SK-N-SH (cell line): ENCODE measurements around the gene YKT6. TPM values are rescaled to one million over a fixed set of nuclear protein-coding genes. Genes with fewer than 3 reads are reported as not detected.

Source experiments
- CTCF ChIA-PET: fragments of 300-600, 350-600 bp; formaldehyde crosslinking; extraction: SDS; loops from one replicate; lab custom pipeline; 2021; lab: Yijun Ruan, JAX
- POLR2A ChIA-PET: fragments of 350-600 bp; sonication (Branson Sonifier 250); formaldehyde crosslinking; extraction: SDS; loops from one replicate; lab custom pipeline; 2020; ENCODE audit warnings: antibody characterized with exemption, inconsistent platforms; lab: Yijun Ruan, JAX
- DNase-seq: peaks from one replicate; pipeline ENCODE4 v3.0.0; 2012
- H2AFZ ChIP-seq: fragments of 200-600 bp; sonication (generic); 2 replicates; pipeline ENCODE4 v1.8.1; 2016; ENCODE audit warnings: antibody characterized with exemption, mild to moderate bottlenecking, low read depth
- H3F3A ChIP-seq: fragments of 200-600 bp; sonication (generic); replicated peaks from 2 replicates; pipeline ENCODE3; 2016; ENCODE audit warnings: antibody characterized with exemption, mild to moderate bottlenecking; ENCODE audit not compliant: insufficient read depth
- H3K27ac ChIP-seq, 2 experiments: fragments of 200-500 bp in 1 of 2; fragments of 200-600 bp in 1 of 2; sonication (Bioruptor generic) in 1 of 2; sonication (generic), shearing (Covaris generic) in 1 of 2; 2 replicates each; pipeline versions ENCODE4 v1.5.1 to v1.6.1; 2014 to 2016; ENCODE audit warnings: low read depth in 2 of 2, inconsistent platforms in 1 of 2, low read length in 1 of 2, mild to moderate bottlenecking in 1 of 2, mixed read lengths in 1 of 2
- H3K27me3 ChIP-seq: fragments of 200-600 bp; sonication (generic), shearing (Covaris generic); 2 replicates; pipeline ENCODE4 v1.6.1; 2016; ENCODE audit warnings: mixed run types; ENCODE audit not compliant: insufficient read depth
- H3K36me3 ChIP-seq, 2 experiments: fragments of 200-500 bp in 1 of 2; fragments of 200-600 bp in 1 of 2; sonication (Bioruptor generic) in 1 of 2; sonication (generic) in 1 of 2; replicated peaks in 1 of 2; 2 replicates each; pipeline versions ENCODE3 to v1.5.1; 2014 to 2016; ENCODE audit warnings: low read length in 1 of 2, mild to moderate bottlenecking in 1 of 2; ENCODE audit not compliant: insufficient read depth in 2 of 2, control insufficient read depth in 1 of 2
- H3K4me1 ChIP-seq, 2 experiments: fragments of 200-500 bp in 1 of 2; fragments of 200-600 bp in 1 of 2; sonication (Bioruptor generic) in 1 of 2; sonication (generic), shearing (Covaris generic) in 1 of 2; 2 replicates each; pipeline versions ENCODE4 v1.5.1 to v1.6.1; 2014 to 2016; ENCODE audit warnings: low read depth in 1 of 2, low read length in 1 of 2, mixed run types in 1 of 2; ENCODE audit not compliant: insufficient read depth in 2 of 2, control insufficient read depth in 1 of 2
- H3K4me2 ChIP-seq: fragments of 200-600 bp; sonication (generic), shearing (Covaris generic); 2 replicates; pipeline ENCODE4 v1.6.1; 2017; ENCODE audit warnings: mixed run types
- H3K4me3 ChIP-seq, 2 experiments: fragments of 200-500 bp in 1 of 2; fragments of 200-600 bp in 1 of 2; sonication (Bioruptor generic) in 1 of 2; sonication (generic), shearing (Covaris generic) in 1 of 2; 2 replicates each; pipeline versions ENCODE4 v1.5.1 to v1.8.1; 2014 to 2016; ENCODE audit warnings: low read depth in 2 of 2, inconsistent platforms in 1 of 2, low read length in 1 of 2, mild to moderate bottlenecking in 1 of 2, mixed read lengths in 1 of 2, moderate library complexity in 1 of 2
- H3K79me2 ChIP-seq: fragments of 200-600 bp; sonication (generic); 2 replicates; pipeline ENCODE4 v1.8.1; 2017; ENCODE audit warnings: mild to moderate bottlenecking; ENCODE audit not compliant: insufficient read depth
- H3K9ac ChIP-seq: fragments of 200-600 bp; sonication (generic); 2 replicates; pipeline ENCODE4 v1.6.1; 2017; ENCODE audit warnings: mixed run types
- H3K9me2 ChIP-seq: fragments of 200-600 bp; sonication (generic); 2 replicates; pipeline ENCODE4 v1.6.1; 2017; ENCODE audit warnings: mixed run types
- H3K9me3 ChIP-seq: fragments of 200-600 bp; sonication (generic); 2 replicates; pipeline ENCODE4 v1.6.1; 2017; ENCODE audit warnings: mixed run types, mild to moderate bottlenecking, moderate library complexity
- H4K20me1 ChIP-seq: fragments of 200-600 bp; sonication (generic); 2 replicates; pipeline ENCODE4 v1.6.1; 2017; ENCODE audit warnings: mild to moderate bottlenecking, mixed run types; ENCODE audit not compliant: insufficient read depth
- ELF1 ChIP-seq: IDR thresholded peaks from 2 replicates; pipeline ENCODE4 v1.4.0; 2012
- EP300 ChIP-seq, 2 experiments: IDR thresholded peaks; 2 replicates each; pipeline versions ENCODE4 v1.4.0 to v1.6.1; 2012; ENCODE audit warnings: borderline replicate concordance in 1 of 2, low read depth in 1 of 2, low read length in 1 of 2
- FOXJ3 ChIP-seq: sonication (generic); formaldehyde crosslinking; IDR thresholded peaks from 2 replicates; pipeline ENCODE4 v1.5.1; 2020; ENCODE audit warnings: mild to moderate bottlenecking, missing genetic modification reagents
- FOXM1 ChIP-seq: IDR thresholded peaks from 2 replicates; pipeline ENCODE4 v1.4.0; 2012; ENCODE audit warnings: low read depth, mild to moderate bottlenecking
- GABPA ChIP-seq: IDR thresholded peaks from 2 replicates; pipeline ENCODE4 v1.4.0; 2012; ENCODE audit warnings: low read depth, mild to moderate bottlenecking
- GATA2 ChIP-seq: sonication (generic); formaldehyde crosslinking; IDR thresholded peaks from 2 replicates; pipeline ENCODE4 v1.5.0; 2020; ENCODE audit warnings: mild to moderate bottlenecking, missing genetic modification reagents
- MEF2A ChIP-seq: IDR thresholded peaks from 2 replicates; pipeline ENCODE4 v1.4.0; 2012; ENCODE audit warnings: low read depth, borderline replicate concordance
- MXI1 ChIP-seq: IDR thresholded peaks from 2 replicates; pipeline ENCODE4 v1.6.1; 2012; ENCODE audit warnings: mild to moderate bottlenecking, low read depth, low read length, improper control_type of control experiment
- RAD21 ChIP-seq: IDR thresholded peaks from 2 replicates; pipeline ENCODE4 v1.6.1; 2012; ENCODE audit warnings: mild to moderate bottlenecking, low read length
- RCOR1 ChIP-seq: fragments of 150-350 bp; IDR thresholded peaks from 2 replicates; pipeline ENCODE4 v1.6.1; 2017; ENCODE audit warnings: antibody characterized with exemption, low read length
- RFX5 ChIP-seq: IDR thresholded peaks from 2 replicates; pipeline ENCODE4 v1.6.1; 2012; ENCODE audit warnings: mild to moderate bottlenecking, improper control_type of control experiment, low read length
- SIN3A ChIP-seq: IDR thresholded peaks from 2 replicates; pipeline ENCODE4 v1.6.1; 2012; ENCODE audit warnings: low read depth, mild to moderate bottlenecking, low read length, moderate library complexity, borderline replicate concordance
- TCF12 ChIP-seq: IDR thresholded peaks from 2 replicates; pipeline ENCODE4 v1.4.0; 2012
- TEAD4 ChIP-seq: IDR thresholded peaks from 2 replicates; pipeline ENCODE4 v1.4.0; 2012; ENCODE audit warnings: mild to moderate bottlenecking, borderline replicate concordance; ENCODE audit not compliant: insufficient read depth
- USF2 ChIP-seq: fragments of 150-350 bp; IDR thresholded peaks from 2 replicates; pipeline ENCODE4 v1.6.1; 2017; ENCODE audit warnings: antibody characterized with exemption, low read length, low read depth, borderline replicate concordance
- YY1 ChIP-seq: IDR thresholded peaks from 2 replicates; pipeline ENCODE4 v1.4.0; 2012; ENCODE audit warnings: low read depth, mild to moderate bottlenecking
- WGBS: methylation state at CpG from one replicate; pipeline ENCODE4 v1.1.6; 2017; ENCODE audit warnings: low lambda C conversion rate; 5-methylcytosine and 5-hydroxymethylcytosine counted together
- polyA plus RNA-seq, 3 experiments: library from polyadenylated mRNA; depleted of rRNA; stranded (reverse); fragments of >200 nt; gene quantifications; 2 replicates each; pipeline ENCODE4 v1.2.3, GENCODE V29; 2012
- TF ChIP-seq, protein P1 (sequence below): IDR thresholded peaks from 2 replicates; pipeline ENCODE4 v1.4.0; 2012; ENCODE audit warnings: low read depth, borderline replicate concordance
- TF ChIP-seq, protein P2 (sequence below): fragments of 150-350 bp; IDR thresholded peaks from 2 replicates; pipeline ENCODE4 v1.6.1; 2016; ENCODE audit warnings: mild to moderate bottlenecking, low read depth, low read length

YKT6 gene
- polyA plus RNA-seq, 1 of the 3 experiments (the other 2 are of a cell fraction): 170 TPM

DNA sequence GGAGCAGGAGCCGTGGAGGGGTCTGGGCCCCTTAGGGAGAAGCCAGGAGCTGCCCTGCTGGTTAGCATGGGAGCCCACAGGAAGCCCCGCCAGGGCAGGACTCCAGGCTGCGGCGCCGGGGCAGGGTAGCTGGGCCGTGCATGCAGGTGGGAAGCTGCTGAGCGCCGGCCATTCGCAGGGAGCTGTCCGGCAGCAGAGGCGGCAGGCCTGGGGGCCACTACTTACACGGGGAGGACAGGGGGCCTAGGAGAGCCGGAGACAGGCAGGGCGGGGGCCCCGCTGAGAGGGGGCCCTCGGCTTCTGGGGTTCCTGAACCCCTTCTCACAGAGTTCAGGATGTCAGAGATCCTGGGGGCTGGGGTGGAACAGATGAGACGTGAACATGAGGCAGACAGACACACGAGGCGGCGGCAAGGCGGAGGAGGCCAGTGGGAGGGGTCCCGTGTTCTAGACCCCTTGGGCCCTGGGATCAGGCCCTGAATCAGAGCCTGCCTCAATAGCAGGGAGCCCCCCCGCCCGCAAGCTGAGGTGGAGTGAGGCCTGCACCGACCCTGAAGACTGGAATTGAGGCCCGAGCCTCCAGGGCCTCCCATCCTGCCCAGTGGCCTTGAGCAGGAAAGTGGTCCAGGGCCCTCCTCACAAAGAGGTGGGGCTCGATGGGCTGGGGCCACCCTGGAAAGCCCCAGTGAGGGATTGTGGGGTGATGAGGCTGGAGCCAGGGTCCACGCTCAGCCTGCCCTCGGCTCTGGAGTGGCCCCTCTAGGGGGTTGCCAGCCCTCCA lies 28.0 kb downstream of the YKT6 start:
- DNase-seq: no peak
- H3K36me3 ChIP-seq: no peaks in the 10 kb centered on the region
- CTCF ChIA-PET: interaction anchor here (1.7 to 2.8 kb wide), 3 partner anchors 12 to 16 kb away, joined by 3 to 19 read pairs (median 9); no protein-coding TSS in a partner anchor
- no peak overlapping the region for H3K4me3 ChIP-seq
- H3F3A ChIP-seq: no peaks in the 10 kb centered on the region
- no peak overlapping the region for H3K9ac ChIP-seq
- H2AFZ ChIP-seq: no peak overlapping the region
- H3K9me3 ChIP-seq: no peaks in the 10 kb centered on the region
- H3K27ac ChIP-seq: no peak overlapping the region
- no peaks in the 10 kb centered on the region for H3K27me3 ChIP-seq
- H3K79me2 ChIP-seq: no peaks in the 10 kb centered on the region
- 78% methylated on average over 28 of the region's 29 CpGs for WGBS
- POLR2A ChIA-PET: no interaction called here
- no peak overlapping the region for H3K4me2 ChIP-seq
- no peaks in the 10 kb centered on the region for H4K20me1 ChIP-seq
- TF ChIP-seq, protein P1, sequence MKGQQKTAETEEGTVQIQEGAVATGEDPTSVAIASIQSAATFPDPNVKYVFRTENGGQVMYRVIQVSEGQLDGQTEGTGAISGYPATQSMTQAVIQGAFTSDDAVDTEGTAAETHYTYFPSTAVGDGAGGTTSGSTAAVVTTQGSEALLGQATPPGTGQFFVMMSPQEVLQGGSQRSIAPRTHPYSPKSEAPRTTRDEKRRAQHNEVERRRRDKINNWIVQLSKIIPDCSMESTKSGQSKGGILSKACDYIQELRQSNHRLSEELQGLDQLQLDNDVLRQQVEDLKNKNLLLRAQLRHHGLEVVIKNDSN: no peak
- TF ChIP-seq RFX5 (no peak), USF2 (no peak), MEF2A (no peak), TEAD4 (no peak), TCF12 (no peak), SIN3A (no peak), YY1 (no peak), FOXJ3 (no peak), RCOR1 (no peak), EP300 (IDR thresholded peaks at IDR 0.05; ENCODE audit: borderline replicate concordance in 1 of 2, low read depth in 1 of 2, low read length in 1 of 2) (no peak), GABPA (no peak), FOXM1 (no peak), GATA2 (no peak), ELF1 (no peak), MXI1 (no peak), RAD21 (no peak)
- TF ChIP-seq, protein P2, sequence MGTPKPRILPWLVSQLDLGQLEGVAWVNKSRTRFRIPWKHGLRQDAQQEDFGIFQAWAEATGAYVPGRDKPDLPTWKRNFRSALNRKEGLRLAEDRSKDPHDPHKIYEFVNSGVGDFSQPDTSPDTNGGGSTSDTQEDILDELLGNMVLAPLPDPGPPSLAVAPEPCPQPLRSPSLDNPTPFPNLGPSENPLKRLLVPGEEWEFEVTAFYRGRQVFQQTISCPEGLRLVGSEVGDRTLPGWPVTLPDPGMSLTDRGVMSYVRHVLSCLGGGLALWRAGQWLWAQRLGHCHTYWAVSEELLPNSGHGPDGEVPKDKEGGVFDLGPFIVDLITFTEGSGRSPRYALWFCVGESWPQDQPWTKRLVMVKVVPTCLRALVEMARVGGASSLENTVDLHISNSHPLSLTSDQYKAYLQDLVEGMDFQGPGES: no peak
- H3K9me2 ChIP-seq: no peaks in the 10 kb centered on the region
- H3K4me1 ChIP-seq: peaks cover 0 to 23% of the 10 kb centered on the region in 2 experiments; a peak in 1 of 4 replicates
